Measurements from ENCODE around the gene STX4.

DNA sequence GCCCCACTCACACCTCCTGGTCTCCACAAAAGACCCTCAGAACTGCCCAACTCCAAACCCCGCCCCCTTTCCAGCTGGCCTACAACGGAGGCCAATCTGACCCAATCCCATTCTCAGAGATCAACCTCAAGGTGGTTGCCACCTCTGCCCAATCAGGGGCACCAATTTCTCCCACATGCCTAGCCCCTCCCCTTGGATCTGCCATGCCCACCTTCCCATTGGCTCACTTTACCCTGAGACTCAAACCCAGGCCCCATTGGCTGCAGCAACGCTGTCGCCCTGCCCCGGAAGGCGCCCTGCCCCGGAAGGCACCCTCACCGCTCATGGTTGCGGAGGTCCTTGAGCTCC, 30.1 kb downstream of the STX4 start:
- TF ChIP-seq, protein P1, sequence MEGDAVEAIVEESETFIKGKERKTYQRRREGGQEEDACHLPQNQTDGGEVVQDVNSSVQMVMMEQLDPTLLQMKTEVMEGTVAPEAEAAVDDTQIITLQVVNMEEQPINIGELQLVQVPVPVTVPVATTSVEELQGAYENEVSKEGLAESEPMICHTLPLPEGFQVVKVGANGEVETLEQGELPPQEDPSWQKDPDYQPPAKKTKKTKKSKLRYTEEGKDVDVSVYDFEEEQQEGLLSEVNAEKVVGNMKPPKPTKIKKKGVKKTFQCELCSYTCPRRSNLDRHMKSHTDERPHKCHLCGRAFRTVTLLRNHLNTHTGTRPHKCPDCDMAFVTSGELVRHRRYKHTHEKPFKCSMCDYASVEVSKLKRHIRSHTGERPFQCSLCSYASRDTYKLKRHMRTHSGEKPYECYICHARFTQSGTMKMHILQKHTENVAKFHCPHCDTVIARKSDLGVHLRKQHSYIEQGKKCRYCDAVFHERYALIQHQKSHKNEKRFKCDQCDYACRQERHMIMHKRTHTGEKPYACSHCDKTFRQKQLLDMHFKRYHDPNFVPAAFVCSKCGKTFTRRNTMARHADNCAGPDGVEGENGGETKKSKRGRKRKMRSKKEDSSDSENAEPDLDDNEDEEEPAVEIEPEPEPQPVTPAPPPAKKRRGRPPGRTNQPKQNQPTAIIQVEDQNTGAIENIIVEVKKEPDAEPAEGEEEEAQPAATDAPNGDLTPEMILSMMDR (IDR thresholded peaks at IDR 0.05), result no peak
- TF ChIP-seq, protein P2, sequence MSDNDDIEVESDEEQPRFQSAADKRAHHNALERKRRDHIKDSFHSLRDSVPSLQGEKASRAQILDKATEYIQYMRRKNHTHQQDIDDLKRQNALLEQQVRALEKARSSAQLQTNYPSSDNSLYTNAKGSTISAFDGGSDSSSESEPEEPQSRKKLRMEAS (IDR thresholded peaks at IDR 0.05), result no peak
- TF ChIP-seq, protein P3, sequence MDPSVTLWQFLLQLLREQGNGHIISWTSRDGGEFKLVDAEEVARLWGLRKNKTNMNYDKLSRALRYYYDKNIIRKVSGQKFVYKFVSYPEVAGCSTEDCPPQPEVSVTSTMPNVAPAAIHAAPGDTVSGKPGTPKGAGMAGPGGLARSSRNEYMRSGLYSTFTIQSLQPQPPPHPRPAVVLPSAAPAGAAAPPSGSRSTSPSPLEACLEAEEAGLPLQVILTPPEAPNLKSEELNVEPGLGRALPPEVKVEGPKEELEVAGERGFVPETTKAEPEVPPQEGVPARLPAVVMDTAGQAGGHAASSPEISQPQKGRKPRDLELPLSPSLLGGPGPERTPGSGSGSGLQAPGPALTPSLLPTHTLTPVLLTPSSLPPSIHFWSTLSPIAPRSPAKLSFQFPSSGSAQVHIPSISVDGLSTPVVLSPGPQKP (IDR thresholded peaks at IDR 0.05; ENCODE audit: low read depth, low read length), result no peak
- TF ChIP-seq TP53 (CRISPR knock-in tag; IDR thresholded peaks at IDR 0.05), result no peak

Data from A549 (cell line).